Brain microvascular endothelial cell (primary cell): ENCODE data around the gene IL1R2.
"Not testable (repeated sequence)": the region's sequence is repeated elsewhere in the genome, so short reads cannot be mapped to it uniquely, and the experiment has no call there.

Source experiments
- DNase-seq: peaks from one replicate; pipeline ENCODE4 v3.0.0-alpha.2; 2020
- H3K27ac ChIP-seq: fragments of 250-450 bp; sonication (Bioruptor Pico); 2 replicates; pipeline ENCODE4 v1.5.1; 2020; ENCODE audit warnings: mild to moderate bottlenecking, moderate library complexity
- H3K27me3 ChIP-seq: fragments of 250-450 bp; sonication (Bioruptor Pico); replicated peaks from 2 replicates; pipeline ENCODE4 v1.5.1; 2020; ENCODE audit warnings: mild to moderate bottlenecking
- H3K36me3 ChIP-seq: fragments of 250-450 bp; sonication (Bioruptor Pico); replicated peaks from 2 replicates; pipeline ENCODE4 v1.5.1; 2020; ENCODE audit warnings: mild to moderate bottlenecking
- H3K4me3 ChIP-seq: 2 replicates; pipeline ENCODE4 v1.5.1; 2011; ENCODE audit warnings: low read depth, mild to moderate bottlenecking, control low read depth, low read length, moderate library complexity
- CTCF ChIP-seq: IDR thresholded peaks from 2 replicates; pipeline ENCODE4 v1.5.1; 2011; ENCODE audit warnings: low read depth, mild to moderate bottlenecking, moderate library complexity, low read length, control low read depth, inconsistent platforms; ENCODE audit errors: missing control alignments
- in situ Hi-C: cut with HindIII; loops from 2 replicates; pipeline ENCODE4 v1.10.0; 2017; ENCODE audit warnings: low sequenced_read_pairs, low pct_ligation_motif_present

Gene IL1R2

GRCh38 chr2:102063487-102063911, 71.7 kb downstream of the IL1R2 start:
- no peaks in the 10 kb centered on the region for H3K36me3 ChIP-seq
- H3K27me3 ChIP-seq: no peaks in the 10 kb centered on the region
- H3K27ac ChIP-seq: peak overlapping the region; percentile 94
- DNase-seq: peak; percentile 37
- in situ Hi-C loops: no loop called here
- TF ChIP-seq CTCF: no peak
- H3K4me3 ChIP-seq: no peak overlapping the region

DNA sequence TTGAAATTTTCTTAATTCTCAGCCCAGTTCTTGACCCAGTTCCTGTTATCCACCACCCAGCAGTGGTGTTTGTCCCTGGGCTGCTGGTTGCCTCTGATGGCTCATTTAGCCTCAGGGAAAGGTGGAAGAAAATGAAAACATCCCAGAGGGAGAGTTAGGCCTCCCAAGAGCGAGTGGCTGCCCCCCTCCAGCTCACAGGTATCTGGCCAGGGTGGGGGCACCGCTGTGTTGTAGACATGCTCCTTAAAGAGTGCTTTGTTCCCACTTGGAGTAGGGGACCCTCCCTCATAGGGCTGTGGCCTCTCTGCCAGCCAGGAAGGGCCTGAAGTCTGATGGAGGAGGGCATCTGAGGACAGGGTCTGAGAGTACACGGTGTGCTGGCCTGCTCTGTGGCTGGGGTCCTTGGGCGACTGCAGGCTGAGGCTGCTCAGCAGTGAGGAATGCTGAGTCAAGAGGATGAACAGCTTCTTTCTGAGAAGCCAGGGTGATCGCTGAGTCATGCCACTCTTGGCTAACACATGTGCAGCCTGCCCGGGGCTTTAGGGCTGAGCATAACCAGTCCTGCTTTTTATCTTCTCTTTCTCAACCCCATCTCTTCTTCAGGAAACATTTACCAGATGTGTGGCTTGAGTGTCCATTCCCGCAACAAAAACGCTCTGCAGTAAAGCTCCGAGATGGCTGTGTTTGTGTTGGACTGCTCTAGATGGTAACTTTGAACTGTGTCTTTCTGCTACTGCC, 72.3 kb downstream of the IL1R2 start:
- peak; percentile 98 for DNase-seq
- TF ChIP-seq CTCF: no peak
- H3K27ac ChIP-seq: peak overlapping the region; percentile 94
- H3K36me3 ChIP-seq: no peaks in the 10 kb centered on the region
- no peaks in the 10 kb centered on the region for H3K27me3 ChIP-seq
- peak overlapping the region; percentile 30 for H3K4me3 ChIP-seq
- in situ Hi-C loops: no loop called here

GRCh38 chr2:102064679-102065674, 73.2 kb downstream of the IL1R2 start:
- no peak for TF ChIP-seq CTCF
- in situ Hi-C loops: no loop called here
- peak overlapping the region; percentile 30 for H3K4me3 ChIP-seq
- H3K36me3 ChIP-seq: no peaks in the 10 kb centered on the region
- H3K27ac ChIP-seq: peak overlapping the region; percentile 94
- peak; percentile 51 for DNase-seq
- no peaks in the 10 kb centered on the region for H3K27me3 ChIP-seq

GRCh38 chr2:102065675-102066252, 74.0 kb downstream of the IL1R2 start:
- peak; percentile 82 for DNase-seq
- no peaks in the 10 kb centered on the region for H3K36me3 ChIP-seq
- peak overlapping the region; percentile 94 for H3K27ac ChIP-seq
- no peak for TF ChIP-seq CTCF
- in situ Hi-C loops: no loop called here
- no peaks in the 10 kb centered on the region for H3K27me3 ChIP-seq
- no peak overlapping the region for H3K4me3 ChIP-seq

GRCh38 chr2:102066554-102066953, 74.8 kb downstream of the IL1R2 start:
- in situ Hi-C loops: no loop called here
- Histone ChIP-seq H3K27ac (no peak overlapping the region), H3K36me3 (no peaks in the 10 kb centered on the region), H3K4me3 (no peak overlapping the region), H3K27me3 (no peaks in the 10 kb centered on the region)
- no peak for TF ChIP-seq CTCF
- DNase-seq: no peak

DNA sequence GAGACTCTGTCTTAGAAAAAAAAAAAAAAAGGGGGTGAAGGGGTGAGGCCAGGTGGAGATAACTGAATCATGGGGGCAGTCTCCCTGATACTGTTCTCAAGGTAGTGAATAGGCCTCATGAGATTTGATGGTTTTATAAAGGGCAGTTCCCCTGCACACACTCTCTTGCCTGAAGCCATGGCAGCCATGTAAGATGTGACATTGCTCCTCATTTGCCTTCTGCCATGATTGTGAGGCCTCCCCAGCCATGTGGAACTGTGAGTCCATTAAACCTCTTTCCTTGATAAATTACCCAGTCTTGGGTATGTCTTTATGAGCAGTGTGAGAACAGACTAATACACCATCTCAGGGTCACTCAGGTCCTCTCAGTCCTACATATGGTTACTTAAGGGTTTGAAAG, 76.4 kb downstream of the IL1R2 start:
- H3K36me3 ChIP-seq, DNase-seq, H3K4me3 ChIP-seq, H3K27ac ChIP-seq, H3K27me3 ChIP-seq, in situ Hi-C loops: not testable (repeated sequence)
